Gastroesophageal sphincter (tissue), 3 donors: ENCODE measurements around the gene CAMK2B.

Experiments used
- CTCF ChIP-seq, 4 experiments: fragments of 200-600 bp in 2 of 4; fragments of 450-650 bp in 2 of 4; sonication (generic) in 1 of 4; IDR thresholded peaks; one replicate each; pipeline ENCODE4 v1.5.1; 2017 to 2019; ENCODE audit warnings: antibody characterized with exemption in 4 of 4, mild to moderate bottlenecking in 2 of 4, moderate library complexity in 2 of 4
- POLR2A ChIP-seq, 2 donors: fragments of 450-650 bp; IDR thresholded peaks; one replicate each; pipeline ENCODE4 v1.6.1; 2017; ENCODE audit warnings: antibody characterized with exemption in 2 of 2, mild to moderate bottlenecking in 2 of 2, moderate library complexity in 1 of 2

GRCh38 chr7:44244282-44244681 is 81.1 kb downstream of the CAMK2B start:
- TF ChIP-seq CTCF (IDR thresholded peaks at IDR 0.05) = peak in 1 of 4 experiments; percentile 35
- no peak for TF ChIP-seq POLR2A (IDR thresholded peaks at IDR 0.05)
